Liver (tissue), 9 donors: ENCODE results near the gene TAGLN2. TPM values are rescaled to one million over a fixed set of nuclear protein-coding genes. Genes with fewer than 3 reads are reported as not detected.

Experiments
- DNase-seq: peaks from one replicate; pipeline ENCODE4 v3.0.0-alpha.2; 2017; ENCODE audit warnings: low spot score
- H3K27ac ChIP-seq, 2 donors: one replicate each; pipeline ENCODE4 v1.7.0; 2013; ENCODE audit warnings: inconsistent platforms in 2 of 2, low read length in 2 of 2, control low read depth in 1 of 2, low read depth in 1 of 2, mild to moderate bottlenecking in 1 of 2
- H3K27me3 ChIP-seq, 4 donors: one replicate each; pipeline versions ENCODE4 v1.6.1 to v1.7.0; 2013; ENCODE audit warnings: low read length in 3 of 4, inconsistent platforms in 1 of 4, mild to moderate bottlenecking in 1 of 4, moderate library complexity in 1 of 4; ENCODE audit not compliant: control insufficient read depth in 4 of 4, insufficient read depth in 4 of 4
- H3K36me3 ChIP-seq, 4 donors: one replicate each; pipeline versions ENCODE4 v1.6.1 to v1.7.0; 2013; ENCODE audit warnings: low read length in 3 of 4, mild to moderate bottlenecking in 3 of 4, low read depth in 1 of 4, moderate library complexity in 1 of 4; ENCODE audit not compliant: control insufficient read depth in 4 of 4, insufficient read depth in 3 of 4
- H3K4me1 ChIP-seq, 4 donors: one replicate each; pipeline versions ENCODE4 v1.6.1 to v1.7.0; 2013; ENCODE audit warnings: low read length in 3 of 4, mild to moderate bottlenecking in 3 of 4, moderate library complexity in 1 of 4; ENCODE audit not compliant: control insufficient read depth in 4 of 4, insufficient read depth in 4 of 4
- H3K4me3 ChIP-seq, 3 donors: one replicate each; pipeline versions ENCODE4 v1.6.1 to v1.7.0; 2013; ENCODE audit warnings: low read length in 3 of 3, control low read depth in 1 of 3, low read depth in 1 of 3, mild to moderate bottlenecking in 1 of 3
- H3K9ac ChIP-seq, 2 donors: one replicate each; pipeline ENCODE4 v1.7.0; 2013; ENCODE audit warnings: low read length in 2 of 2, mild to moderate bottlenecking in 2 of 2, moderate library complexity in 2 of 2, control low read depth in 1 of 2, low read depth in 1 of 2
- H3K9me3 ChIP-seq, 4 donors: one replicate each; pipeline versions ENCODE4 v1.6.1 to v1.7.0; 2013; ENCODE audit warnings: low read length in 3 of 4; ENCODE audit not compliant: control insufficient read depth in 4 of 4
- ATF3 ChIP-seq: IDR thresholded peaks from 2 replicates; pipeline ENCODE4 v1.6.1; 2016; ENCODE audit warnings: antibody characterized with exemption
- CTCF ChIP-seq: fragments of 150-350 bp; IDR thresholded peaks from 2 replicates; pipeline ENCODE4 v1.5.1; 2017; ENCODE audit warnings: improper control_type of control experiment, low read depth, low read length; ENCODE audit not compliant: missing input control
- EGR1 ChIP-seq, 2 donors: IDR thresholded peaks; 2 replicates each; pipeline ENCODE4 v1.6.1; 2016 to 2018; ENCODE audit warnings: antibody characterized with exemption in 2 of 2, low read depth in 2 of 2
- FOXA1 ChIP-seq: IDR thresholded peaks from 2 replicates; pipeline ENCODE4 v1.6.1; 2016; ENCODE audit warnings: antibody characterized with exemption
- FOXA2 ChIP-seq: IDR thresholded peaks from 2 replicates; pipeline ENCODE4 v1.6.1; 2016; ENCODE audit warnings: antibody characterized with exemption
- GABPA ChIP-seq, 2 donors: IDR thresholded peaks in 1 of 2; conservative IDR thresholded peaks in 1 of 2; 2 replicates each; pipeline ENCODE4 v1.6.1; 2016; ENCODE audit warnings: antibody characterized with exemption in 2 of 2, mild to moderate bottlenecking in 1 of 2, moderate library complexity in 1 of 2
- HNF4G ChIP-seq: IDR thresholded peaks from 2 replicates; pipeline ENCODE4 v1.6.1; 2016; ENCODE audit warnings: antibody characterized with exemption
- JUND ChIP-seq, 2 donors: IDR thresholded peaks; 2 replicates each; pipeline ENCODE4 v1.6.1; 2016; ENCODE audit warnings: antibody characterized with exemption in 2 of 2
- RAD21 ChIP-seq, 2 donors: IDR thresholded peaks; 2 replicates each; pipeline ENCODE4 v1.6.1; 2016; ENCODE audit warnings: antibody characterized with exemption in 2 of 2, mild to moderate bottlenecking in 2 of 2
- RXRA ChIP-seq, 2 donors: IDR thresholded peaks; 2 replicates each; pipeline ENCODE4 v1.6.1; 2017 to 2018; ENCODE audit warnings: antibody characterized with exemption in 2 of 2, mild to moderate bottlenecking in 1 of 2
- SP1 ChIP-seq: IDR thresholded peaks from 2 replicates; pipeline ENCODE4 v1.6.1; 2018; ENCODE audit warnings: antibody characterized with exemption, mild to moderate bottlenecking
- TAF1 ChIP-seq: conservative IDR thresholded peaks from 2 replicates; pipeline ENCODE4 v1.6.1; 2016; ENCODE audit warnings: antibody characterized with exemption, mild to moderate bottlenecking
- YY1 ChIP-seq: IDR thresholded peaks from 2 replicates; pipeline ENCODE4 v1.6.1; 2016; ENCODE audit warnings: antibody characterized with exemption, mild to moderate bottlenecking
- ZBTB33 ChIP-seq: IDR thresholded peaks from 2 replicates; pipeline ENCODE4 v1.6.1; 2016; ENCODE audit warnings: antibody characterized with exemption
- WGBS: extraction: QIAGEN DNeasy Blood & Tissue Kit; methylation state at CpG from one replicate; pipeline ENCODE4 v1.1.7; 2013; 5-methylcytosine and 5-hydroxymethylcytosine counted together
- polyA plus RNA-seq, 2 donors: library from polyadenylated mRNA; stranded (reverse) in 1 of 2; unstranded in 1 of 2; fragments of 200-250 nt in 1 of 2; fragments of >200 nt in 1 of 2; fragmentation: Nextera tagmentation in 1 of 2; extraction: Ambion mirVana in 1 of 2; gene quantifications; one replicate each; pipeline versions ENCODE4 v1.2.1 to v1.2.3, GENCODE V29; 2013 to 2015
- total RNA-seq, 2 donors: library from RNA; depleted of rRNA; stranded (reverse); fragments of >200 nt; gene quantifications; one replicate each; pipeline ENCODE4 v1.2.3, GENCODE V29; 2014
- donor health status: healthy.
- donor health status: healthy.
- donor health status: healthy.
- donor health status: healthy.
- donor health status: healthy.

Gene TAGLN2
- total and polyA plus RNA-seq, 4 donors = 46.4 to 113 (median 79.8) TPM

- WGBS = 85% methylated on average over 4 of the region's 4 CpGs
- no peaks in the 10 kb centered on the region for H3K36me3 ChIP-seq
- DNase-seq = no peak
- H3K27me3 ChIP-seq = no peaks in the 10 kb centered on the region
- no peak overlapping the region for H3K9ac ChIP-seq
- no peaks in the 10 kb centered on the region for H3K9me3 ChIP-seq
- no peak overlapping the region for H3K27ac ChIP-seq
- no peak overlapping the region for H3K4me3 ChIP-seq
- H3K4me1 ChIP-seq = peaks cover 0 to 5% (median 2%) of the 10 kb centered on the region in 4 donors
- no peak for TF ChIP-seq TAF1
- no peak for TF ChIP-seq GABPA (IDR thresholded peaks at IDR 0.05 in 1 of 2, conservative IDR thresholded peaks at IDR 0.05 in 1 of 2)
- TF ChIP-seq SP1 = no peak
Observed at GRCh38 chr1:159959451-159959850, 34.1 kb upstream of the TAGLN2 start.

- H3K4me3 ChIP-seq = no peak overlapping the region
- H3K36me3 ChIP-seq = no peaks in the 10 kb centered on the region
- H3K4me1 ChIP-seq = peaks cover 0 to 5% (median 2%) of the 10 kb centered on the region in 4 donors
- H3K27me3 ChIP-seq = no peaks in the 10 kb centered on the region
- H3K27ac ChIP-seq = no peak overlapping the region
- H3K9me3 ChIP-seq = no peaks in the 10 kb centered on the region
- TF ChIP-seq TAF1 (no peak), FOXA2 (no peak), RAD21 (IDR thresholded peaks at IDR 0.05) (no peak), RXRA (IDR thresholded peaks at IDR 0.05) (no peak), SP1 (no peak), HNF4G (no peak), YY1 (no peak), ATF3 (no peak), EGR1 (IDR thresholded peaks at IDR 0.05; ENCODE audit: low read depth in 2 of 2) (no peak), CTCF (no peak), JUND (IDR thresholded peaks at IDR 0.05) (no peak)
- H3K9ac ChIP-seq = no peak overlapping the region
- no peak for DNase-seq
- WGBS = 70% methylated on average over 3 of the region's 3 CpGs
Observed at GRCh38 chr1:159958719-159959380, 33.5 kb upstream of the TAGLN2 start.

GRCh38 chr1:159957824-159958268 lies 32.5 kb upstream of the TAGLN2 start:
- TF ChIP-seq FOXA1 (no peak), FOXA2 (peak; percentile 15), GABPA (IDR thresholded peaks at IDR 0.05 in 1 of 2, conservative IDR thresholded peaks at IDR 0.05 in 1 of 2) (no peak), TAF1 (no peak), RXRA (IDR thresholded peaks at IDR 0.05) (no peak), ZBTB33 (no peak)
- Histone ChIP-seq H3K4me1 (peaks cover 0 to 5% (median 2%) of the 10 kb centered on the region in 4 donors), H3K27me3 (no peaks in the 10 kb centered on the region), H3K9ac (no peak overlapping the region), H3K4me3 (no peak overlapping the region), H3K27ac (no peak overlapping the region), H3K9me3 (no peaks in the 10 kb centered on the region), H3K36me3 (no peaks in the 10 kb centered on the region)
- no peak for DNase-seq
- 29% methylated on average over 9 of the region's 9 CpGs for WGBS
